OCI-LY7 (cell line): ENCODE data around the gene MPV17L2. TPM values are rescaled to one million over a fixed set of nuclear protein-coding genes. Genes with fewer than 3 reads are reported as not detected.
A peak's percentile ranks its signal among the peaks of the same experiment; 100 is the strongest.

Source experiments
- BruUV-seq: library from RNA; stranded (reverse); fragments of 400-500 nt; replicated peaks from 2 replicates; lab custom pipeline; 2021; lab: Mats Ljungman, UMichigan
- CTCF ChIA-PET: fragments of 300-600 bp; sonication (Branson Sonifier 250); formaldehyde crosslinking; loops from one replicate; lab custom pipeline; 2022; ENCODE audit warnings: antibody characterized with exemption; ENCODE audit not compliant: unreplicated experiment; lab: Charles Lee
- POLR2A ChIA-PET: fragments of 300-600 bp; sonication (Branson Sonifier 250); formaldehyde crosslinking; loops from one replicate; lab custom pipeline; 2022; ENCODE audit warnings: antibody characterized with exemption; lab: Charles Lee
- DNase-seq: peaks from one replicate; pipeline ENCODE4 v3.0.0-alpha.2; 2015; ENCODE audit warnings: low spot score
- H2AFZ ChIP-seq: fragments of 200-600 bp; sonication (generic), shearing (Covaris generic); 2 replicates; pipeline ENCODE4 v1.6.1; 2014; ENCODE audit warnings: mild to moderate bottlenecking, antibody characterized with exemption, low read length, moderate library complexity
- H3K27ac ChIP-seq: fragments of 200-600 bp; sonication (generic); 2 replicates; pipeline ENCODE4 v1.5.1; 2014; ENCODE audit warnings: mixed run types, low read depth, mild to moderate bottlenecking, moderate library complexity, low read length, inconsistent platforms; ENCODE audit not compliant: poor library complexity, severe bottlenecking
- H3K36me3 ChIP-seq: fragments of 200-600 bp; sonication (generic); 2 replicates; pipeline ENCODE4 v1.6.1; 2014; ENCODE audit warnings: mild to moderate bottlenecking, antibody characterized with exemption, low read length, moderate library complexity, mixed read lengths; ENCODE audit not compliant: insufficient read depth
- H3K4me1 ChIP-seq: fragments of 200-600 bp; sonication (generic); 2 replicates; pipeline ENCODE4 v1.5.1; 2014; ENCODE audit warnings: mild to moderate bottlenecking, low read length; ENCODE audit not compliant: insufficient read depth, poor library complexity, severe bottlenecking
- H3K4me2 ChIP-seq: fragments of 200-600 bp; sonication (generic); 2 replicates; pipeline ENCODE4 v1.6.1; 2014; ENCODE audit warnings: mild to moderate bottlenecking, low read length
- H3K4me3 ChIP-seq: fragments of 200-600 bp; sonication (generic); 2 replicates; pipeline ENCODE4 v1.5.1; 2014; ENCODE audit warnings: mild to moderate bottlenecking, low read depth, low read length; ENCODE audit not compliant: poor library complexity, severe bottlenecking
- H3K79me2 ChIP-seq: fragments of 200-600 bp; sonication (generic); 2 replicates; pipeline ENCODE4 v1.6.1; 2016; ENCODE audit warnings: low read depth, mild to moderate bottlenecking, low read length, moderate library complexity, mixed read lengths; ENCODE audit not compliant: insufficient read depth
- H3K9me2 ChIP-seq: fragments of 200-600 bp; sonication (generic); 2 replicates; pipeline ENCODE4 v1.6.1; 2016; ENCODE audit warnings: mild to moderate bottlenecking, low read length, mixed read lengths; ENCODE audit not compliant: insufficient read depth
- H3K9me3 ChIP-seq: fragments of 200-600 bp; sonication (generic); 2 replicates; pipeline ENCODE4 v1.6.1; 2014; ENCODE audit warnings: mild to moderate bottlenecking, mixed run types, low read length, mixed read lengths
- H4K20me1 ChIP-seq: fragments of 200-600 bp; sonication (generic); 2 replicates; pipeline ENCODE4 v1.6.1; 2014; ENCODE audit warnings: mild to moderate bottlenecking, antibody characterized with exemption, low read length, moderate library complexity, mixed read lengths; ENCODE audit not compliant: insufficient read depth
- EZH2phosphoT487 ChIP-seq: fragments of 200-600 bp; sonication (generic); IDR thresholded peaks from 2 replicates; pipeline ENCODE4 v1.6.1; 2018; ENCODE audit warnings: low read depth, borderline replicate concordance, mild to moderate bottlenecking, mixed run types, antibody characterized with exemption, low read length, moderate library complexity, mixed read lengths
- intact Hi-C: fragments of 100-400 bp; cut with micrococcal nuclease; formaldehyde crosslinking; loops from one replicate; pipeline ENCODE4 v1.10.0; 2022; ENCODE audit not compliant: unreplicated experiment
- total RNA-seq, 2 experiments: library from RNA; depleted of rRNA in 1 of 2; stranded (reverse); fragments of >200 nt in 1 of 2; shearing (Covaris generic) in 1 of 2; gene quantifications; 2 replicates each; pipeline ENCODE4 v1.2.3, GENCODE V29; 2014 to 2022
- TF ChIP-seq, protein P1 (sequence below): fragments of 200-600 bp; sonication (generic); conservative IDR thresholded peaks from 2 replicates; pipeline ENCODE4 v1.5.1; 2014; ENCODE audit warnings: mild to moderate bottlenecking, antibody characterized with exemption, low read length, moderate library complexity, mixed read lengths

Gene MPV17L2
- total RNA-seq, 2 experiments from 2014 or later = 22.6 to 23.7 TPM

DNA sequence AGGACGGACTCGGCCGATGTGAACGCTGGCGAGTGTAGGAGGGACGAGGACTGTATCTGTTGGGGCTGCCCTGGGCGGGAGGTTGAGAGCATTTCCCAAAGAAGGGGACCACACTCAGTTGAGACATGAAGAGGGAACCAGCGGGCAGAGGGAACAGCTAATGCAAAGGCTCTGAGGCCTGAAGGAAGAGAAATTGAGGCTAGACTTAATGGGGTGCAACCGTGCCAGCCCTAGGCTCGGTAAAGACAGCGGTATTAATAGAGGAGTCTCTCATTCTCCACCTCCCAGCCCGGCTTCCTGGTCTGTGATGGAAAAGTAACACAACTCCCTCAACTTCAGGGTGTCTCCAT is 1.1 kb downstream of the MPV17L2 start:
- no peaks in the 10 kb centered on the region for H3K9me2 ChIP-seq
- TF ChIP-seq EZH2phosphoT487 = no peak
- TF ChIP-seq, protein P1, sequence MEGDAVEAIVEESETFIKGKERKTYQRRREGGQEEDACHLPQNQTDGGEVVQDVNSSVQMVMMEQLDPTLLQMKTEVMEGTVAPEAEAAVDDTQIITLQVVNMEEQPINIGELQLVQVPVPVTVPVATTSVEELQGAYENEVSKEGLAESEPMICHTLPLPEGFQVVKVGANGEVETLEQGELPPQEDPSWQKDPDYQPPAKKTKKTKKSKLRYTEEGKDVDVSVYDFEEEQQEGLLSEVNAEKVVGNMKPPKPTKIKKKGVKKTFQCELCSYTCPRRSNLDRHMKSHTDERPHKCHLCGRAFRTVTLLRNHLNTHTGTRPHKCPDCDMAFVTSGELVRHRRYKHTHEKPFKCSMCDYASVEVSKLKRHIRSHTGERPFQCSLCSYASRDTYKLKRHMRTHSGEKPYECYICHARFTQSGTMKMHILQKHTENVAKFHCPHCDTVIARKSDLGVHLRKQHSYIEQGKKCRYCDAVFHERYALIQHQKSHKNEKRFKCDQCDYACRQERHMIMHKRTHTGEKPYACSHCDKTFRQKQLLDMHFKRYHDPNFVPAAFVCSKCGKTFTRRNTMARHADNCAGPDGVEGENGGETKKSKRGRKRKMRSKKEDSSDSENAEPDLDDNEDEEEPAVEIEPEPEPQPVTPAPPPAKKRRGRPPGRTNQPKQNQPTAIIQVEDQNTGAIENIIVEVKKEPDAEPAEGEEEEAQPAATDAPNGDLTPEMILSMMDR = no peak
- H4K20me1 ChIP-seq = 0 out of 2 replicates have a peak, but pooled peaks cover 12% of the 10 kb centered on the region
- no peak for DNase-seq
- intact Hi-C loops = no loop called here
- peaks cover 34% of the 10 kb centered on the region for H3K36me3 ChIP-seq
- H3K4me3 ChIP-seq = peak overlapping the region; percentile 97
- no peaks in the 10 kb centered on the region for H3K9me3 ChIP-seq
- ChIA-PET CTCF (interaction anchor here (1.3 kb wide), 1 partner anchor 23 kb away, joined by 3 read pairs; no protein-coding TSS in a partner anchor), POLR2A (interaction anchor here (0.8 kb wide), 1 partner anchor 11 kb away, joined by 3 read pairs; no protein-coding TSS in a partner anchor)
- no TSS peak for BruUV-seq
- peak overlapping the region; percentile 53 for H3K27ac ChIP-seq
- H3K4me2 ChIP-seq = peak overlapping the region; percentile 89
- H3K4me1 ChIP-seq = peaks cover 26% of the 10 kb centered on the region
- H2AFZ ChIP-seq = peak overlapping the region; percentile 11; the same call in 1 of the 2 replicates
- H3K79me2 ChIP-seq = peaks cover 8% of the 10 kb centered on the region; the same call in 1 of the 2 replicates

DNA sequence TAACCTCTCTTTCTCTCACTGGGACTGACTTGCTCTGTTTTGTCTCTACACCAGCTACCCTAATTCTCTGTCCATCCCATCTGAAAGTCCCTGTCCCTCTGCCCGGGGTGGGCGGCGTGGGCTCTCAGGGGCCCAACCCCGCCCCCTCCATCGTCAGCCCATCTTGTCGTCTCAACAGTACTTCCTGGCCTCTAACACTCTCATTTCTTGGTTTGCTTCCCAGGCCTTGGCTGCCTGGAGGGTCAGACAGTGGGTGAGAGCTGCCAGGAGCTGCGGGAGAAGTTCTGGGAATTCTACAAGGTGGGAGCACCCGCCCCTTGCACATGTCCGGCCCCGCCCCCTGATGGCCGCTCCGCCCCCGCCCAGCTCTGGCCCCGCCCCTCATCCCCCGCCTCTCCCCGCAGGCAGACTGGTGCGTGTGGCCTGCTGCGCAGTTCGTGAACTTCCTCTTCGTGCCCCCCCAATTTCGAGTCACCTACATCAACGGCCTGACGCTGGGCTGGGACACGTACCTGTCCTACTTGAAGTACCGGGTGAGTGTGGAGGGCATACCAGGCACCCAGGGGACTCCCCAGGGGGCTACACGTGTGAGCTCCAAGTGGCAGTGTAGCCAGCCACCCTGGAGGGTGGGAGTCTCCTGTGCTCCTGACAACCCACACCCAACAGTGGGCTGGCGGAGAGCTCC is 1.7 kb downstream of the MPV17L2 start:
- Histone ChIP-seq H2AFZ (peak overlapping the region; percentile 11; the same call in 1 of the 2 replicates), H3K27ac (peak overlapping the region; percentile 53), H3K4me1 (peaks cover 26% of the 10 kb centered on the region), H3K79me2 (peaks cover 8% of the 10 kb centered on the region; the same call in 1 of the 2 replicates), H3K9me3 (no peaks in the 10 kb centered on the region), H4K20me1 (0 out of 2 replicates have a peak, but pooled peaks cover 12% of the 10 kb centered on the region), H3K4me3 (peak overlapping the region; percentile 97), H3K4me2 (peak overlapping the region; percentile 89), H3K9me2 (no peaks in the 10 kb centered on the region), H3K36me3 (peaks cover 39% of the 10 kb centered on the region)
- BruUV-seq = no TSS peak
- TF ChIP-seq, protein P1 = no peak
- TF ChIP-seq EZH2phosphoT487 = no peak
- CTCF ChIA-PET = interaction anchor here (0.6 kb wide), 2 partner anchors 59 to 371 kb away, joined by 4 to 5 read pairs; no protein-coding TSS in a partner anchor
- intact Hi-C loops = no loop called here
- POLR2A ChIA-PET = interaction anchor here (0.8 kb wide), 1 partner anchor 10 kb away, joined by 3 read pairs; no protein-coding TSS in a partner anchor
- peak; percentile 66 for DNase-seq

DNA sequence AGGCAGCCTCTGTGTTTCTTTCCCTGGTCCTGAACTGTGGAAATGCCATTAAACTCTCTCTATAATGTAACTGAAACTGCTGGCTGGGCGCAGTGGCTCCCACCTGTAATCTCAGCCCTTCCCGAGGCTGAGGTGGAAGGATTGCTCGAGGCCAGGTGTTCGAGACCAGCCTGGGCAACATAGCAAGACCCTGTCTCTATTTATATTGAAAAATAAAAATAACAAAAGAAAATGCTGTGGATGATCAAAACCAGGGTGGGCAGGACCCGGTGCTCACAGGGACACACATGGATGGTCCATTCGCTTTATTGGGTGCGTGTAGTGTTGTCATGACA is 3.5 kb downstream of the MPV17L2 start:
- 0 out of 2 replicates have a peak, but pooled peaks cover 12% of the 10 kb centered on the region for H4K20me1 ChIP-seq
- H3K4me1 ChIP-seq = peaks cover 18% of the 10 kb centered on the region
- no peak overlapping the region for H3K4me2 ChIP-seq
- no peaks in the 10 kb centered on the region for H3K9me3 ChIP-seq
- no peak for DNase-seq
- CTCF ChIA-PET = no interaction called here
- peaks cover 55% of the 10 kb centered on the region for H3K36me3 ChIP-seq
- H3K79me2 ChIP-seq = peaks cover 10% of the 10 kb centered on the region; the same call in 1 of the 2 replicates
- POLR2A ChIA-PET = no interaction called here
- no peaks in the 10 kb centered on the region for H3K9me2 ChIP-seq
- no peak overlapping the region for H2AFZ ChIP-seq
- TF ChIP-seq, protein P1 = no peak
- no peak for TF ChIP-seq EZH2phosphoT487
- BruUV-seq = no TSS peak
- intact Hi-C loops = no loop called here
- no peak overlapping the region for H3K4me3 ChIP-seq
- no peak overlapping the region for H3K27ac ChIP-seq
